Measurements from ENCODE around the gene KRTAP10-8. TPM values are rescaled to one million over a fixed set of nuclear protein-coding genes. Genes with fewer than 3 reads are reported as not detected.
"Not testable (repeated sequence)": the region's sequence is repeated elsewhere in the genome, so short reads cannot be mapped to it uniquely, and the experiment has no call there.

KRTAP10-8 gene
- total RNA-seq, 1 experiment from 2014 or later, result not detected

DNA sequence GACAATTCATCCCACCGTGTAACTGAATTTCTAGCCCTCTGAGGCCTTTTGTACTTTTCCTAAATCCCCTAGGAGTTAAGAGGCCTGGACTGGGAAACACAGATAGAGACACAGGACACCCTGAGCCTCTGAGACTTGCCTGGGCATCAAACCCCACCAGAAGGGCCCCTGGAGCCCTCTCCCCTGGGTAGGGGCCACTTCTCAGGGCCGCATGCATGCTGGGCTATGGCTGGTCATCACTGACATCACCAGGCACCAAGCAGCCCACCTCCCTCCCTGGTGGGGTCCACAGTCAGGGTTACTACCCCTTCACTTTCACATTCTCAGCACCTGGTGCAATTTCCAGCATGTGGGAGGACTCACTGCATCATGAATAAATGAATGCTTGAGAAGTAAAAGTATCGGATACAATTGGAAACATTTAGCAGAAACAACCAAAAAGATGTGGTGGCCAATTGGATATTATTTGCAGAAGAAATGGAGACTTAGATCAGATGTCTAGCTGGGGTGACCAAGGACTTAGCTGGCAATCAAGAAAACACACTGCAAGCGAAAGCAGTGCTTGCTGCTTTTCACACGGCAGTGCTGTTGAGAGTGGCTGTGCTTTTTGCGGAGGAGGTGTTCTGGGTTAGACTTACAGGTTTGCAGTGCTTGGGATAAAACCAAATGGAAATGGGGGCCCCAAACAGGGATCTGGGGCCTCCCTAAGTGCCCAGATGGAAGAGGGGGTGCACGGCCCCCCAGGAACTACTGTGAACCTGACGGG, 12.4 kb upstream of the KRTAP10-8 start:
- no peaks in the 10 kb centered on the region for H3K36me3 ChIP-seq (ENCODE audit: low read depth)
- no peak for DNase-seq
- H3K4me1 ChIP-seq (replicated peaks; ENCODE audit: insufficient read depth), result no peaks in the 10 kb centered on the region
- H3K9me2 ChIP-seq (ENCODE audit: insufficient read depth), result no peaks in the 10 kb centered on the region
- no peaks in the 10 kb centered on the region for H3K9me3 ChIP-seq (ENCODE audit: insufficient read depth, low read depth)
- no peaks in the 10 kb centered on the region for H4K20me1 ChIP-seq (ENCODE audit: insufficient read depth)
- BruUV-seq (replicated peaks), result no TSS peak
- no peak overlapping the region for H3K27ac ChIP-seq
- TF ChIP-seq EZH2 (IDR thresholded peaks at IDR 0.05; ENCODE audit: low read depth), result no peak
- no peak for TF ChIP-seq CTCF (conservative IDR thresholded peaks at IDR 0.05)
- intact Hi-C loops (cut with micrococcal nuclease; ENCODE audit: unreplicated experiment), result no loop called here
- no peaks in the 10 kb centered on the region for H3F3A ChIP-seq (ENCODE audit: insufficient read depth, low read depth)
- H3K27me3 ChIP-seq (ENCODE audit: insufficient read depth, low read depth), result peaks cover 65% of the 10 kb centered on the region
- no peak overlapping the region for H3K4me2 ChIP-seq
- H3K4me3 ChIP-seq, result no peak overlapping the region
- CTCF ChIA-PET, result no interaction called here
- H3K79me2 ChIP-seq (ENCODE audit: low read depth), result no peaks in the 10 kb centered on the region
- no peak overlapping the region for H2AFZ ChIP-seq
- POLR2A ChIA-PET (ENCODE audit: unreplicated experiment), result no interaction called here

- H4K20me1 ChIP-seq (ENCODE audit: insufficient read depth); CTCF ChIA-PET; H3K4me2 ChIP-seq; H3F3A ChIP-seq (ENCODE audit: insufficient read depth, low read depth); H3K79me2 ChIP-seq (ENCODE audit: low read depth); H3K27ac ChIP-seq; BruUV-seq (replicated peaks); DNase-seq; H3K4me1 ChIP-seq (replicated peaks; ENCODE audit: insufficient read depth); H3K36me3 ChIP-seq (ENCODE audit: low read depth); H3K9me3 ChIP-seq (ENCODE audit: insufficient read depth, low read depth); intact Hi-C loops (cut with micrococcal nuclease; ENCODE audit: unreplicated experiment); H2AFZ ChIP-seq; POLR2A ChIA-PET (ENCODE audit: unreplicated experiment); H3K4me3 ChIP-seq; H3K9me2 ChIP-seq (ENCODE audit: insufficient read depth): not testable (repeated sequence)
- peaks cover 64% of the 10 kb centered on the region for H3K27me3 ChIP-seq (ENCODE audit: insufficient read depth, low read depth)
These were observed 11.5 kb upstream of the KRTAP10-8 start, which contains the start of gene KRTAP10-7 for GRCh38 chr21:44600118-44600978. Gene KRTAP10-7, plus strand, starts transcription at chr21:44600597. Its CDS starts 25 bp downstream, at chr21:44600622.

DNA sequence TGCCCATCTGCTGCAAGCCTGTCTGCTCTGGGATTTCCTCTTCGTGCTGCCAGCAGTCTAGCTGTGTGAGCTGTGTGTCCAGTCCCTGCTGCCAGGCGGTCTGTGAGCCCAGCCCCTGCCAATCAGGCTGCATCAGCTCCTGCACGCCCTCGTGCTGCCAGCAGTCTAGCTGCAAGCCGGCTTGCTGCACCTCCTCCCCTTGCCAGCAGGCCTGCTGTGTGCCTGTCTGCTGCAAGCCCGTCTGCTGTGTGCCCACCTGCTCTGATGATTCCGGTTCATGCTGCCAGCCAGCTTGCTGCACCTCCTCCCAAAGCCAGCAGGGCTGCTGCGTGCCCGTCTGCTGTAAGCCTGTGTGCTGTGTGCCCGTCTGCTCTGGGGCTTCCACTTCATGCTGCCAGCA, 10.8 kb upstream of the KRTAP10-8 start:
- H3K4me3 ChIP-seq; H3K4me2 ChIP-seq; H3K4me1 ChIP-seq (replicated peaks; ENCODE audit: insufficient read depth); H4K20me1 ChIP-seq (ENCODE audit: insufficient read depth); H3K27ac ChIP-seq; BruUV-seq (replicated peaks); intact Hi-C loops (cut with micrococcal nuclease; ENCODE audit: unreplicated experiment); CTCF ChIA-PET; DNase-seq; H3K9me2 ChIP-seq (ENCODE audit: insufficient read depth); POLR2A ChIA-PET (ENCODE audit: unreplicated experiment); H3F3A ChIP-seq (ENCODE audit: insufficient read depth, low read depth); H2AFZ ChIP-seq; H3K9me3 ChIP-seq (ENCODE audit: insufficient read depth, low read depth); H3K36me3 ChIP-seq (ENCODE audit: low read depth); H3K79me2 ChIP-seq (ENCODE audit: low read depth): not testable (repeated sequence)
- H3K27me3 ChIP-seq (ENCODE audit: insufficient read depth, low read depth), result peaks cover 59% of the 10 kb centered on the region

All from PC-9 (cell line).